HG02678 (cell line): ENCODE measurements around the gene SLC10A7.
"Not testable (repeated sequence)": the region's sequence is repeated elsewhere in the genome, so short reads cannot be mapped to it uniquely, and the experiment has no call there.

Experiments
- ATAC-seq: cut with Tn5 transposase; IDR thresholded peaks from one replicate; pipeline ENCODE4 v1.9.1; 2021; ENCODE audit warnings: mild to moderate bottlenecking, moderate library complexity; ENCODE audit not compliant: unreplicated experiment

Gene SLC10A7

DNA sequence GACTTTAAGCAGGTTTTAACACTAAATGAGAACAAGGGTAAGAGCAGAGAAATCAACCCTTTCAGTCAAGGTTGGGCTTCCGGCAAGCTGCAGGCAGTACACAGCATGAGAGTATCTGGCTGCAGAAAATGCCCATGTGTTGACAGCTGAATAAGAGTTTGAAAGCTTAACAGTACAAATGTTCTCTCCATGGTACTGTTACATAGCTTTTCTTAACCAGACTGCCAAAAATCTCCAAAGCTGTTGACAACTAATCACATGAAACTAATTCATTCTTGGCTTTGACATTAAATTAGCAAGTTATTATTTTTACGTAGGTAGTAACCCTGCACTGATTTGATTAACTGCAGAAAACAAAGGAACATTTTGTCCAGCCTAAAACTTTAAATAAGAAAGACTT, 153.5 kb downstream of the SLC10A7 start:
- no peak for ATAC-seq

DNA sequence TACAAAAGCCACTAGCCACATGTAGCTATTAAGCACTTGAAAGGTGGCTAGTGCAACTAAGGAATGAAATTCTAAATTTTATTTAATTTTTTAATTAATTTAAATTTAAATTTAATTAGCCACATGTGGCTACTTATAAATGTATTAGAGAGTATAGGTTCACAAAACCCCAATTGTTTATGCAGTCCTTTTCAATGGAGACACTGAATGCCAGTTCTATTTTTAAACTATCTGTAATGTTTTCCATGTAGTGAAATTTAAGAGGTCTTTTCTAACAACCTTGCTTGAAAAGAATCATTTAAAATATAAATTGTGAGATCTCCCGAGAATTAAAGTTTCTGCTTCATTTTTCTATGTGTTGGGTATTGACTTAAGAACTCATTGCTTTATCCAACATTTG, 154.4 kb downstream of the SLC10A7 start:
- no peak for ATAC-seq

DNA sequence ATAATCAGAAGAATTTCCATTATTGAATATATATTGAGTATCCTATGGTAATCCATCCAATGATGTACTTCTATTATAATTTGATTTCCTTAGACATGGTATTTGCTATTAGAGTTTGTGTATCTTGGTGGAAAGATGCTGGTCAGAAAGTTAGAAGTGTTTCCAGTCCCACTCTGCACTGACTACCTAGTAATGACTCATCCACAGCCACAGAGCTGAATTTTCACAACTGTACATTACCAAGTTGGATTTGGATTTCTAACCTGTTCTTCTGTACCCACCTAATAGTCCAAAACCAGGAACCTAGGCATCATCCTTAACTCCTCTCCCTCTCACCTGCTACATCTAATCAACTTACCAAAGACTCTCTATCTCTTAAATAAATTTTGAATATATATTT, 162.0 kb downstream of the SLC10A7 start:
- ATAC-seq: no peak

DNA sequence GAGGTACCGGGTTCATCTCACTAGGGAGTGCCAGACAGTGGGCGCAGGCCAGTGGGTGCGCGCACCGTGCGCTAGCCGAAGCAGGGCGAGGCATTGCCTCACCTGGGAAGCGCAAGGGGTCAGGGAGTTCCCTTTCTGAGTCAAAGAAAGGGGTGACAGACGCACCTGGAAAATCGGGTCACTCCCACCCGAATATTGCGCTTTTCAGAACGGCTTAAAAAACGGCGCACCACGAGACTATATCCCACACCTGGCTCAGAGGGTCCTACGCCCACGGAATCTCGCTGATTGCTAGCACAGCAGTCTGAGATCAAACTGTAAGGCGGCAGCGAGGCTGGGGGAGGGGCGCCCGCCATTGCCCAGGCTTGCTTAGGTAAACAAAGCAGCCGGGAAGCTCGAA, 171.6 kb downstream of the SLC10A7 start:
- ATAC-seq: not testable (repeated sequence)

DNA sequence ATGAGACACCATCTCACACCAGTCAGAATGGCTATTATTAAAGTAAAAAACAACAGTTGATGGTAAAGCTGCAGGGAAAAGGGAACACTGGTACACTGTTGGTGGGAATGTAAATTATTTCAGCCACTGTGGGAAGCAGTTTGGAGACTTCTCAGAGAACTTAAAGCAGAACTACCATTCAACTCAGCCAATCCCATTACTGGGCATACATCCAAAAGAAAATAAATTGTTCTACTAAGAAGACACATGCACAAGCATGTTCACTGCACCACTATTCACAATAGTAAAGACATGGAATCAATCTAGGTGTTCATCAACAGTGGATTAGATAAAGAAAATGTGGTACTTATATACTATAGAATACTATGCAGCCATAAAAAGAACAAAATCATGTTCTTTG, 172.4 kb downstream of the SLC10A7 start:
- ATAC-seq: no peak

DNA sequence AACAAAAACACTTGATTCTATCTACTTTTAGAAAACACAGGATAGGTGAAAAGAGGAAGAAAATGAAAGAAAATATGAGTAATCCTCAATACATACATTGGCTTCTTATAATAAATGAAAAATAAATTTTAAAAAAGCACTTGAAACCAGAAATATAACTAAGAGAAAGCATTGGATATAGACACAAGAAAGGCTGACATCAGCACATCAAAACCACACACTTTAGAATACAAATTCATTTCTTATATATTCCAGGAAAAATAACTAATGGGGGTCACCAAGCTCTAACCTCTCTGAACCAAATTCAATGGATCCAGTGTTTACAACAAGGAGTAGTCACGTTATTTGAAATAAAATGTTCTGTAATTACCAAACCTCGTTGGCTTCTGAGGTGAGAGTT, 173.9 kb downstream of the SLC10A7 start:
- ATAC-seq: no peak

DNA sequence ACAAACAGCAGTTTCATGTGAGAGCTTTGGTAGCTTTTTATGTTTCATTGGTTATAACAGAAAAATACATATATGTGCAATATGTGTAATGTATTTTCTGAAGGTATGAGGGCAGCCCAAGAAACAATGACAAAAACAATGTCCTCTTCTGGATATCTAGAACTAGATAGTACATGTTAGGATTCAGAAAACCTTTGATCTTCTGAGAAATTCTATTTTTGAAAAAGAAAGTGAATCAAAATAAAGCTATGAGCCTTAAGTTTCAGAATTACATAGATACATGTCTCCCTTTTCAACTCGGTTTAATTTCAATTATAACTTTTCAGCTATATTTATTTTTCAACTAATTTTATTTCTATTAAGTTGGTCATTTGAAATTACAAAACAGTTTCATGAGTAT, 175.5 kb downstream of the SLC10A7 start:
- ATAC-seq: no peak

DNA sequence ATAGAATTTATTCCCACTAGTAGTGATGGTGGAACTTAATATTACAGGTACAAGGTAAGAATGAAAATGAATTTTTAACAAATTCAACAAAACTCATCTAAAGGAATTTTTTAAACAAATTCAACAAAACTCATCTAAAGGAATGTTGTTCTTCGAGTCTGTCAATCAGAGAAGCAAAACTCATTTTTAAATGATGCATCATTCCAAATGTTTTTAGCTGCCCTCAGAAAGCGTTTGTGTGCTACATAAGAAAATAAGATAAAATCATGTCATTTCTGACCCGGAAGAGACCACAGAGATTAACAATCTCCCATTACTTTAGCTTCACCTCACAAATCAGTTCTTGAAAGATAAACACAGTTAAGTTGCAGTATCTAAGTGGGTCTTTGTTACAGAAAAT, 178.0 kb downstream of the SLC10A7 start:
- no peak for ATAC-seq

DNA sequence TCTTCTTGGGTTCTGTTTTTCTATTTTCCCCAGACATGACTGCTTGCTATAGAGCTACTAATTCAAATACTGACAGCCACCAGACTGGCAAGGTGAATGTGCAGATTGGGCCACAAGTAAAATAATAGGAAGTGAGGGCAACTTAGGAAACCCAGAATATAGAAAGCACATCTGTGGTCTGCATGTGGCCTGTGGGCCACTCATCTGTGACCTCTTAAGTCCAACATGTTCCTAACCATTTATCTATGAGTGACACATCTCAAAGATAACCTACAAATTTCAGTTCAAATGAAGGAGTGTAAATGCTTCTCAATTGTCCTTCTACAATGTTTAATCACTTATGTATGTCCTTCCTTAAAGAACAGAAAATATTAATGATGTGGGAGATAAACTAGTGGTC, 178.5 kb downstream of the SLC10A7 start:
- peak; percentile 76 for ATAC-seq

DNA sequence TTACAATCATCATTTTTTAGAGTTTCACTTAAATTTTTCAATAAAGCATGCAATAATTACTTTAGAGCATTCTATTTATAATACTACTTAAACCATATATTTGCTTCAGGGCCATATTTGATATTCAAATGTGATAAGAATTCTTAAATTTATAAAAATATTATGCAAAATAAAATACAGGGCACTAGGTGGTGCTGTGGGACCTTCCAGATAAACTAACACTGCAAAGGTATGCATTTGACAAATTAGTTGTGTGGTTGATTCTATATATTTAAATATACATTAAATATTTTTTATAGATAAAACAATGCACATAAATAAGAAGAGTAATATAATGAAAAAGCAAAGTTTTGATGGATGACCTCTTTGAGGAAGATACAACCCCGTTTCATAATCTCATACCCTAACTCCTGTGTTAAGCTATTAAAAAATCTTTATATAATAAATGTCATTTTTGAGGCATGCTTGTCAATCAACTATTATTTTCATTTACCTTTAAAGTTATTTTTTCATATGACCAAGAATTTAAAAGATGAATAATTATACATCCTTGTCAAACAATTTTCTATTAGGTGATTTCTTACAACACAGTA, 179.0 kb downstream of the SLC10A7 start:
- ATAC-seq: no peak

DNA sequence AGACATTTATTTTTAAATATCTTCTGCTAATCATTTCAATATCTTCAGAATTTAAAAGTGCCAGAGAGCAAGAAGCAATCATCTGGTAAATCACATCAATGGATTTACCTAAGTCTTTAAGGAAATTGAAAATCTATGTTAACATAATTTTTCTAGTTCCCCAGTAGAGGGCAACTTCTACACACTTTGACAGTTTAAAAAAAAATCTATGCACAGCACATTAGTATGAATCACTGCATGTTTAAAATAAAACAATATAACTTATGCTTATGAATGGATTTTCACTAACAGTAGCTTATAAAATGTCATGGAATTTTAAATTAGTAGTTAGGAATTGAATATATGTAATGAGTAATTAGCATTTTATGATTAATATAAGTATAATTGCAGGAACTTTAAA, 180.9 kb downstream of the SLC10A7 start:
- no peak for ATAC-seq

DNA sequence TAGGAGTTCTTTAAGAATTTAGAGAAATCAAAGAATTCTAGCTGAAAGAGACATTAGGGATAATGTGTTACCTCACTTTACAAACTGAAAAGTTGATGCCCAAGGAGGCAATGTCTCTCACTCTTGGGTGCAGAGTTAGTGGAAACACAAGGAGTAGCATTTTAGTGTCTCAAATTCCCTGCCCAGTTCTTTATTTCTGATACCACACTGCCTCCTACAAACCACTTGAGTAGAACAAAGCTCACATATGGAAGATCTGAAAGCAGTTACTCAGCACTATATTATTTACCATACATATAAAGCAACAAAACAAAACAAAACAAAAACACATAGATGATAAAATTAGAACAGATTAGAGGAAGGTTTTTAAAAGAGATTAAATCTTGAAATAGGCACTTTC, 183.2 kb downstream of the SLC10A7 start:
- ATAC-seq: no peak

DNA sequence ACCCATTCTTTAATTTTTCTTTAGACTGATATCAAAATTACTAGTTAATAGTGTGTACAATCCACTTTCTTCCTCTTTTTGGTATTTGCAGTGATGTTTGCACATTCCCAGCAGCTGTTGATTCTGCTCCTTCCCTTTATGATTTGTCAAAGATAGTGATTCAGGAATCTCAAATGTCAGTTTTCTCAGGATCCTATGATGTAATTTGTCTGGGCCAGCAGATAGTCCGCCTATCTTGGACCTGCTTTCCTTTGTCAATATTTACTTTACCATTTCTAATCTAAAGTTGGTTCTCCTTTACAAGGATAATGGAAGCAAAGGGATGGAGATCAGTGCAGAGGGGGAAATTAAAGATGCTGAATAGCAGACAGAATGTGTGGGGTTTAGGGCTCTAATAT, 185.3 kb downstream of the SLC10A7 start:
- ATAC-seq: no peak

DNA sequence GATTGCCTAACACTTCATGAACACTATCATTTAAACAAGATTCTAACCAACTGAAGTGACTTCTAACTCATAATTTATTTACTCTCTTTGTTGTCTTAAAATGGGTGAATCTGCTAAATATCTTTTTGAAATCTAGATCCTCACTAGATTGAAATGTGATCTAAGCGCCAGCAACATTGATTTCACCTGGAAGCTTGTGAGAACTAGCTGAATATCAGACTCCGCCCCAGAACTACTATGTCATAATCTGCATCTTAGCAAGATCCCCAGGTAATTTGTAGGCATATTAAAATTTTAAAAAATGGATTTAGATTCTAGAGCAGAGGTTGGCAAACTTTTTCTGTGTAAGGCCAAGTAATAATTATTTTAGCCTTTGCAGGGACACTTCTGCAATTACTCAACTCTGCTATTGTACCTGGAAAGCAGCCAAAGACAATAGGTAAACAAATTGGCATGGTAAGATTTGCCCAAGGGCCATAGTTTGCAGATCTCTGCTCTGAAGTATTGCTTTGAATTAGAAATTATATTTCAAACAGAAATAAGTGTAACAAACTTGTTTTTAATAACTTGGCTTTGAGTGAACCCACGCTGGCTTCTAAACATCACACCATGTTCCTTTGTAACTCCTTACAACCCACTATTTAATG, 185.9 kb downstream of the SLC10A7 start:
- ATAC-seq: no peak

DNA sequence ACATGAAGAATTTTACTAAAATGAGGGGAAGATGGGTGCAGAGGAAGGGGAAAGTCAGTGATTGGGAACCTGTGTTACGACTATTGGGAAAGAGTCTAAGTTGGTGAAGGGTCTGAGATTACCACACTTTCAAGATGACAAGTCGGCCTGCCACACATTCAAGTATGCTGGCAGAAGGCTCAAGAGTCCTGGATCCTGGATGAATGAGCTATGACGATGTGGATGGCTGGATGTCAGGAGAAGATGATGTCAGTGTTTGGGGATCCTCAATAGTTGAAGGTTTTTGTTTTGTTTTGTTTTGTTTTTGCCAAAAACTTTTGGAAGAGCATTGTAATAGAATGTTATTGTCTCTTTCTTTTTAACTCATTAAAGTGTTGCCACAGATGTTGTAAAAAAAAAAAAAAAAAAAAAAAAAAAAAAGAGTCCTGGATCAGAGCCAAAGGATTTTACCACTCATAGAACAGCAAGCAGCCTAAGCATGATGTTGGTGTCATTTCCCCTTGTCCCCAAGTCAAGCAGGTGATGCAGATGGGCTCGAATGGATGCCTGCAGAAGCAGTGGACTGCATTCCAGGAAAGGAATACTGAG, 186.8 kb downstream of the SLC10A7 start:
- ATAC-seq: no peak

DNA sequence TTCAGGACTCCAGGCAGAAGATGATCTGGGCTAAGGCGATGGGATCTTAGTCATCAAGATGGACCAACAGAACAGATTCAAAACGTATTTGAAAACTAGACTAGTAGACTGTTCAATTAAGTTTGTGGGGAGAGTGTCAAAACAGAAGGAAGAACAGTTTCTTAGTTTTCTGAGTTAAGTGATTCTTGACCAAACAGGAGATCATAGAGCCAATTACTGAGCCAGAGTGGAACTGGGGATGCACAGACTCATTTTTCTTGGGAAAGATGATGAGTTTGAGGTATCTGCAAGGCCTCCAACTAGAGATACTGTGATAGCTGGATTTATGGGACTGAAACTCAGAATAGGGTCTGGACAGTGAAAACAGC, 187.9 kb downstream of the SLC10A7 start:
- no peak for ATAC-seq

DNA sequence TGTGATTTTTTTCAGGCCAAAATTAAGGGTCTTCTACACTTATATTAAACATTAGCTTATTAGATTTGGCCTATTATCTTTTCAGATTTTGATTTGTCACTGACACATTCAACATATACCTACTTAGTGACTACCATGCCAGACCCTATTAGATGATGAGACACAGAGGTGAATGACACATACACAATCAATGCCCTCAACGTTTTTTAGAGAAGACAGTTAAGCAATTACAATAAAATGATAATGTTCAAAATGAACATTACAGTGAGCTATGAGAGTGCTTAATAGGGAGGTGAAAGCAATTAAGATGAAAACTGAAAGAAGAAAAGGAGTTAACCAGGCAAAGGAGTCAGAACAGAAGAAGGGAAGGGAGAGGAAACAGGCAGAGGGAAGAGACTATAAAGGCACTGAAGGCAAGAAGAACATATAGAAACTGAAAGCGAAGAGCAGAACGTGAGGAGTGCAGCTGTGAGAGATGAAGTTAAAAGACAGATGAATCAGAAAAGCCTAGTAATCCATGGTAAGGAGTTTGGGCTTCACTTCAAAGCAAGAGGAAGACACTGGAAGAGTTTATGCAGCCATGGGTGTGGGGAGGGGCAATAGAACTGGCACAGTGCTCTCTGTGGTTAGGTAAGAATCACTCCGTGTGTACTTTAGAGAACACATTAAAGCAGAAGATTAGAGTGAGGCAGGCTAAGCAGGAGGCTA, 188.4 kb downstream of the SLC10A7 start:
- peak; percentile 91 for ATAC-seq

DNA sequence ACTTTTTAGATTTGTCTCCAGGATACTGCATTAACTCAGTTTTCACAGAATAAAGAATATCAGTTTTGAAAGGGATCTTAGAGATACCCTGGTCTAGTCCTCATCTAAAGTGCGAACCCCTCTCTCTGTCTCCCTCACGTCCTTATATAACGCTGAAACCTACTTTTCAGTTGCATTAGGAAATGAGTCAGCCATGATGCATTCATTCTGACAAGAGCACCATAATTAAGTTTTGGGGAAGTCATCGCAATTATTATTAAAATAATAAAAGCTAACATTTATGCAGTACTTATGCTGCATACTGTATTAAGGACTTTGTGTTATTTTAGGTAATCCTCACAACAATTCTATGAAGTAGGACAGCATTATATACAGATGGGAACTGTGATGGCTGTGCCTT, 191.3 kb downstream of the SLC10A7 start:
- ATAC-seq: no peak

DNA sequence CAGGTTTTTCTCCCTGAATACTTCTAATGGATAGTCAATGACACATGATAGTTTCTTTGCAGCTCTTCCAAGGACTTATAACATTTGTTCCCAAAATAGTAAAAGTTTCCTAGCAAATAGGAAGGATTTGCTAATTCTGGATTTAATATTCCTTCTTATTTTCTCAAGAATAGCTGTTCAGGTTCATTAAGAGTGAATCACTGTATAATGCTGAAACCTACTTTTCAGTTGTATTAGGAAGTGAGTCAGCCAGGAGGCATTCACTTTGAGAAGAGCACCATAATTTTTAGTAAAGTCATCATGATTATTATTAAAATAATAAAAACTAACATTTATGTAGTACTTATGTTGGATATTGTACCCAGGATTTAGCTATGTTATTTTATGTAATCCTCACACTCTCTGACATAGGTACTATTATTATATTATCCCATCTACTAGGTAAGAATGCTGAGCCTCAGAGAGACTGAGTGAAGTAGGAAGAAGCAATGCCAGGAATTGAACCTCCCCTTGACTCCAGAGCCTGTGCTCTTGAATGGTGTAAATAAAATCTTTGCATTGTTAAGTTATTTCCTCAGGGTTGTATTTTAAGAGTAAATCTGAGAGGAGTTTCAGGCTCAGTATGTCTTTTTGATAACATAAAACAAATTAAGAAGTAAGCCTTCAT, 192.6 kb downstream of the SLC10A7 start:
- ATAC-seq: no peak

DNA sequence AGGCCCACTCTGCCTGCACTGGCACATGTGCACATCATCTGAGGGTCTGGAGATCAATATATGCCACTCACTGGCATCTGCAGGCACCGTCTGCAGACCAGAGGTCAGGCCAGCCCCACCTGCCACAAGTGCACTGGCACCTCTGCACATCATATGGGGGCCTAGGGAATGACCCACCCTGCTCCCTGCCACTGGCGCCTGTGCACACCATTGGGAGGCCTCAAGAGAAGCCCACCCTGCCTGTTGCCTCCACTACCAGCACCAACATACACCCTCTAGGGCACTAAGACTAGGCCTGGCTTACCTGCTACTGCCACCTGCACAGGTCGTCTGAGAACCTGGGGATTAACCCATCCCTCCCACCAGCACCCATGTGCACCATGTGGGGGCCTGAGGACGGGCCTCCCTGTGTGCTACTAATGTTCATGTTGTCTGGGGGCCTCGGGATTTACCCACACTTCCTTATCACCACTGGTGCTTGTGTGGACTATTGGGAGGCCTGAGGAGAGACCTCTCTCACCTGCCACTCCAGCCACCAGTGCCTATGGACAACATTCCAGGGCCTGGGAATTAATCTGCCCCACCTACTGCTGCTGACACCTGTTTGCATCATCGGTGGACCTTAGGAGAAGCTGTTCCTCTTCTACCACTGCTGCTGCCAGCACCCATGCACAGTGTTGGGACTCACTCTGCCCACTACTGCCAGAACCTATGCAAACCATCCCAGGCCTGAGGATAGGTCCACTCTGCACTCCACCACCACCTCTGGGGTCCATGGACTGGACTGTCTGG, 193.7 kb downstream of the SLC10A7 start:
- no peak for ATAC-seq

DNA sequence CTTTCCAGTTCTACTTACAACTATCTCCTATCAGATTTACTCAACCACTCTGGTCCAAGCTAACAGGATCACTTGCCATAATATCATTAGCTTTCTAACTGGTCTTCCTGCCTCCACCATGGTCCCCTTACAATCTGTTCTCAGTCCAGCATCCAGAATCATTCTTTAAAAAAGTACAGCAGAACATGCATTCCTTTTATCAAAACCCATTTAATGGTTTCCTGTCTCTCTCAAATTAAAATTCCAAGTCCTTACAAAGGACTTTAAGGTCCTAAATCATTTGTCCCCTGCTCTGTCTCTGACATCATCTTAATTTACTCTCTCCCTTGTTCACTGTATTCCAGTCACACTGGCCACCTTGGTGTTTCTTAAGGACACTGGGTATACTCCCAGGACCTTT, 202.8 kb downstream of the SLC10A7 start:
- no peak for ATAC-seq
